HG02610 (cell line): ENCODE results near the gene CNNM4.
A peak's percentile ranks its signal among the peaks of the same experiment; 100 is the strongest.

ENCODE experiments used
- ATAC-seq: cut with Tn5 transposase; IDR thresholded peaks from one replicate; pipeline ENCODE4 v1.9.1; 2021; ENCODE audit warnings: mild to moderate bottlenecking, moderate library complexity; ENCODE audit not compliant: unreplicated experiment

The CNNM4 gene

DNA sequence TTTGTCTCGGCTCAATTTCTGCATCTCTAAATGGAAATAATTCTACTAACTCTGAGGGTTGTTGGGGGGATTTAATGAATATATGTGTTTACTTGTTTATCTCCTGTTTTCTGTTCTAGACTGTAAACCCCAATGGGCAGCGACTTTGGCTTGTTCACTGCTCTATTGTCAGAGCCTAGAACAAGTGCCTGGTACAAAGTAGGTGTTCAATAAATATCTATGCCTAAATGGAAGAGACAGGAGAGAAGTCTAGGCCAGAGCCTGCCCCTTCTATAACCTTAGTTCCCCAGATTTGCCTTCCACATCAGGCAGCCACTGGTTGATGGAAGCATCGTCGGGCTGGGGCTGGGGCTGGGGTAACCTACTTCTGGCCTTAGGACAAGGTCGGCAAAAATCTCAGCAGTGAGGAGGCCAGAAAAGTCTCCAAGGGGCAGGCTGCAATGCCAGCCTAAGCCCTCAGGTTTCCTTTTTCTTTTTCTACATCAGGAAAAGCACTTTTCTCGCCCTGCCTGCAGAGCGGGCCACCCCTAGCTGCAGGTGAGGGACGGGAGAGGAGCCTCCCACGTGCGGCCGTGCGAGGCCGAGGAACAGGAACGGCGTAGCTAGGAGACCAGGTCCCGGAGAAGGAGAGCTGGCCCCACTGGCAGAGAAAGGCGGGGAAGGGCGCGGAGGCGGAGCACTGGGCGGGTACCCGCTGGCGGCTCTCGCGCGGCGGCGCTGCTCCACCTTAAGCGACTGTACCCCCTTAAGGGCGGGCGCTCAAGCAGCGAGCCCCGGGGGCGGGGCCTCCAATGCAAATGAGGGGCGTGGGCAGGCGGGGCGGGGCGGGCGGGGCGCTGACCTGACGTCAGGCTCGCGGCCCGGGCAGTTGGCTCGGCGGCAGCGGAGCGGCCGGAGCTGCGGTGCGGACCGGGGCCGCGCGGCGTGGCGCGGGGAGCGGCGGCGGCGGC is at the start of gene CNNM4:
CNNM4 (plus strand) TSS at position 867 of the 950 bp plus-strand sequence. CDS start 98 bp downstream, outside the sequence.
- peak; percentile 84 for ATAC-seq

- ATAC-seq, result no peak
Observed at GRCh38 chr2:96710985-96711384, 49.7 kb upstream of the CNNM4 start.

DNA sequence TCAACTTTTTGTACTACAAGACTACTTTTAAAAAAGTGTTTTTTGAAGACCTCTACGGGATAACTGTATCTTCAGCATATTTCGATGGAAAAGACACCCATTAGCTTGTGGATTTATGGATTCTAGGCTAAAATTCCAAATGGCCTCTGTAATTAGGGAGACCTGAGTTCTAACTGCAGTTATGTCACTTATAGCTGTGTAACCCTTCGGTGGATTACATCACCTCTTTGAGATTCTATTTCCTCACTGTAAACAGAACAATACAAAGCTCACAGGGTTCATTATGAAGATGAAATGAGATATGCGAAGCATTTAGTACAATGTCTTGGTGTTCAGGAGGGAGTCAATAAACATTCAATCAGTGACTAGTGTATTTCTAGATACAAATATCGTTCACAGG is 45.0 kb upstream of the CNNM4 start:
- ATAC-seq, result no peak

DNA sequence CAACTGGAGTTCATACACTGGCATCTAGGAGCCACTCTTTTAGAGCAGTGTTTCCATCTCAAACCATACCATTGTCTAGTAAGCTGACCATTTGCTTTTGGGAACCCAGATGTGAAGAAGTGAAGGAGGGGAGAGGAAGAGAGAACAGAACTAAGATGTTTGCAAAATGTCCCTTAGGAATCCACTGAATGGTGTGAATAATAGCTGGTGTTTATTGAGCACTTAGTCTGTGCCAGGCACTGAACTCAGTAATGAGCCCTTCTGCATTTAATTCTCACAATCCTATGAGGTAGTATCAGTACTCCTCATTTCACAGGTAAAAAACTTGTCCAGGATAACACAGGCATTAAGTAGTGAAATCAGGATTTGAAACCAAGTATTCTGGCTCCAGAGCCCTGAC is 44.3 kb upstream of the CNNM4 start:
- ATAC-seq, result no peak

DNA sequence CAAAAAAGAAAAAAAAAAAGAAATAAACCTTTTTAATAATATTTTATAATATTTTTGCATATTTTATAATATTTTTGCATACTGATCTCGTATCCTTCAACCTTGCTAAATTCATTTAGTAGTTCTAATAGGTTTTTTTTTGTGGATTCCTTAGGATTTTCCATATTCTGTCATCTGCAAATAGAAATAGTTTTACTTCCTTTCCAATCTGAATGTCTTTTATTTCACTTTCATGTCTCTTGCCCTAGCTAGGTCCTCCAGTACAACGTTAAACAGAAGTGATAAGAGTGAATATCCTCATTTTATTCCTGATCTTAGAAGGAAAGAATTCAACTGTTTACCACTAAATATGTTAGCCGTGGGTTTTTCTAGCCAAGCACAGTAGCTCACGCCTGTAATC is 34.6 kb upstream of the CNNM4 start:
- ATAC-seq, result no peak

- ATAC-seq, result no peak
Observed at GRCh38 chr2:96727431-96727830, 33.3 kb upstream of the CNNM4 start.

GRCh38 chr2:96729748-96730147 is 31.0 kb upstream of the CNNM4 start:
- no peak for ATAC-seq

- ATAC-seq, result no peak
Observed at GRCh38 chr2:96730212-96730611, 30.5 kb upstream of the CNNM4 start.

GRCh38 chr2:96733931-96734330 is 26.8 kb upstream of the CNNM4 start:
- ATAC-seq, result no peak

GRCh38 chr2:96734880-96735583 is 25.7 kb upstream of the CNNM4 start:
- no peak for ATAC-seq

GRCh38 chr2:96737251-96737650 is 23.5 kb upstream of the CNNM4 start:
- no peak for ATAC-seq

GRCh38 chr2:96737831-96738230 is 22.9 kb upstream of the CNNM4 start:
- ATAC-seq, result no peak

DNA sequence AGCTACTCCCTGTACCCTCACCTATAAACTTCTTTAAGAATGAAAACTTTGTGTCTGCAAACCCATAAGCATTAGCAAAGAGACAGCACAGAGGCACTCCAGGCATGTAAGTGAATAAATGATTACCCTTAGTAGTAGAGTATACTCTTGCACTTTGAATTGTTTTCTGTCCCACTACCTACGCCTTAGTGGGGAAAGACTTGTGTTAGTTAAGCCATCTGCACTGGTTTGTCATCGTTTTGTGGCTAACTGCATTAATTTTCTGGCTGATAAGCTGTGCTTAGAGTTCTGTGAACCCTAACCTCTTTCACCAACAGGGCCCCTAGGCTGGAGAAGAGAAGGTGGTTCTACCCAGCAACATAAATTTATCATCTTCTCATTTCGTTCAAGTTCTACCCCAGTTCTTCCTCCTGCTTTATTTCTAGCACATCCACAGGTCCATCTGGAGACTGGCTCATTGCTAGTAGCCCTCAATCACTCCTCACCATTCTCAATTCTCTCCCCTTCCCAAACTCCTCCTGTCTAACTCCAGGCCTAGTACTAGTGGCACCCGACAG is 21.5 kb upstream of the CNNM4 start:
- ATAC-seq, result no peak

DNA sequence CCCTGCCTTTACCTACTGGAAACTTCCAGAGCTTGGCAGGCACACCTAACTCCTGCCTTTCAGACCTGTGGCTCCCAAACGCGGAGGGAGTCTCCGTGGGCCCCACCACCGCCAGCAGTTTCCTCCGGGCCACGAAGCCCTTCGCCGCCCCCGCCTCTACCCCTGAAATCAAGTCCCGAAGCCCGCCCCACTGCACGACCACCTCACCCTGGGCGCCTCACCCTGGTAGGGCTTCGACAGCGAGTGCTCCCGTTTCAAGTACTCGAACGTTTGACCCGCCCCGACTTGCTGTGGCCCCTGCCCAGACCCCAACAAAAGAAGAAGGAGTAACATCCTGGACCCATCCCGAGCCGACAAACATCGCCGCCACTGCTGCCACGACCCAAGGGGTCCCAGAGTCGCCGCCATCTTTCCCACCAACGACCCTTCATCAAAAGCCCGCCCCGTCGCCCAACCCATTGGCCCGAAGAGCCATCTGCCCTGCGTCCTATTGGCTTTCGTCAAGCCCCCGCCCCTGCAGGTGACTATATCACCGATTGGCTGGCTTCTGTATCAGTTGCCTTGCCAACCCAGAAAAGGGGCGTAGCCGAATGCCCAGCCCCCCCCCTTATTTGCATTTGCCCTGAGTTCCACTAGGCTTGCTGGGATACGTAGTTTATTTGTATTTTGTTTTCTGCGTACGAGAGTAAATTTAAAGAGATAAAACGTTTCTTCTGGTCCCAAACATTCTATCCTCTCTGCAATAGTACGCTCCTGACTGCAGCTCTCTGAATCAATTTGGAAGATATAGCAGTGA is 20.9 kb upstream of the CNNM4 start, which contains the start of gene LMAN2L:
LMAN2L (minus strand) TSS at position 432 of the 796 bp plus-strand sequence; CDS start at position 408, 24 bp downstream.
- ATAC-seq, result peak; percentile 100

DNA sequence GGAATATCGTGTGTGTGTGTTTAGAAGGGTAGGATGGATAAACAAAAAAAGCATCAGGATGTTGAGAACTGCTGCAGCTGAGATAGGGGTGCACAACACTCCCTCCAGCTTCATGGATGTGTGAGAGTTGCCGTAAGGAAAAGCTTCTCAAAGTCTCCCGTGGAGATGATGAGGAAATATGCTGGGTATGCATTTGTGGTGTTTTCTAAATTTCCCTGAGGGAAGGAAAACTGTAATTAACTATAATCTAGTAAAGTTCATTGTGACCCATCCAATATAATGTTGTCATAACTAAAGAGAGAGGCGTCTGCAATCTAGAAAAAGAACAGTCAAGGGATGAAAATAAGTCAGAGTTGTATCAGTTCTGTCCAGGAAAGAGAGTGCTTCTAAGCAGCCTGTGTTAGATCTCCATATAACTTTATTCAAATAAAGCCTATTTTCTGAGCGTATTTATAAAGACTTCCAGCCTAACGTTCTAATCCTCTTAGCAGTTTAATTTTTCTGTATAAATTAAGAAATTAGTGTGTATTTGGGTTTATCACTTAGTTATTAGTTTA is 13.6 kb upstream of the CNNM4 start:
- no peak for ATAC-seq

DNA sequence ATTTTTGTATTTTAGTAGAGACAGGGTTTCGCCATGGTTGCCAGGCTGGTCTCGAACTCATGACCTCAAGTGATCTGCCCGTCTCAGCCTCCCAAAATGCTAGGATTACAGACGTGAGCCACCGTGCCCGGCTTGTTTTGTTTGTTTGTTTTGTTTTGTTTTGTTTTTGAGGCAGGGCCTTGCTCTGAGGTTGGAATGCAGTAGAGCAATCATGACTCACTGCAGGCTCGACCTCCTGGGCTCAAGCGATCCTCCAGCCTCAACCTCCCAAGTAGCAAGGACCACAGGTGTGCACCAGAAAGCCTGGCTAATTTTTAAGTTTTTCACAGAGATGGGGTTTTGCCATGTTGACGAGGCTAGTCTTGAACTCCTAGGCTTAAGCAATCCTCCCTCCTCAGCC is 8.9 kb upstream of the CNNM4 start:
- no peak for ATAC-seq

- ATAC-seq, result no peak
Observed at GRCh38 chr2:96753661-96754282, 6.9 kb upstream of the CNNM4 start.

DNA sequence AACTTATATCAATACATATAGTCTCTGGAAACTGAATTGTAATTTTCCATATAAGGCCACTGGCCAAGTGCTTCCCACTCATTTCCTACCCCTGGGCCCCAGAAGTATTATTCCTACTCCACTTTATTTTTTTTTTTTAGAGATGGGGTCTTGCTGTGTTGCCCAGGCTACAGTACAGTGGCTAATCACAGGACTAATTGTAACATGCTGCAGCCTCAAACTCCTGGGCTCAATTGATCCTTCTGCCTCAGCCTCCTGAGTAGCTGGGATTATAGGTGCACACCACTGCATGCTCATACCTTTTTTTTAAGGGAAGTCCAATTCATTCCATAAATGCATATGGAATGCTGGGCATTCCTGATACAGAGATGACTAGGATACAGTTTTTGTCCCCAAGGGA is 6.4 kb upstream of the CNNM4 start:
- no peak for ATAC-seq

DNA sequence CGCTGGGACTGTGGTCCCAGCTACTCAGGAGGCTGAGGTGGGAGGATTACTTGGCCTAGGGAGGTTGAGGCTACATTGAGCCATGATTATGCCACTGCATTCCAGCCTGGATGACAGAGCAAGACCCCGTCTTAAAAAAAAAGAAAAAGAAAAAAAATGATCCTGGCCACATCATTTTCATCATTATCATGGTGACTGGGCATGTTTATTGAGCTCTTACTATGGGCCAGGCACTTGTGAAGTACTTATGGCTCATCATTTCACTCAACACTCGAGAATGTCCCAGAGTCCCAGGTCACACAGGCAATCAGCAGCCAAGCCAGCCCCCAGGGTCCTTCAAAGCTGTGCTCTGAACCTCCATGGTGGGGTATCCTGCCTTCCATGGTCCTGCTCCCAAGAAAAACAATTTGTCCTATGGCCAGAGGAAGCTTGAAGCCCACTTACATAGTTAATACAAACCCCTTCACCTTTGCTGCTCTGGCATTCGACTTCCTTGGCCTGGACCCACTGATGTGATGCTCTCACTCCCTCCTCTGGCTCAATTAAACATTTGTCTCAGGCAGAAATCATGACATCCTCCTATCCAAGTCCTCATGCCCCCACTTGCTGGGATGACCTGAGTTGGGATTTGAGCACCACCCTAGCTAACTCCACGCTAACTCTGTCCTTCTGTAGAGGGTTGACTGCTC is 3.8 kb upstream of the CNNM4 start:
- no peak for ATAC-seq
